SK-N-SH (cell line): ENCODE measurements around the gene SCAMP2. TPM values are rescaled to one million over a fixed set of nuclear protein-coding genes. Genes with fewer than 3 reads are reported as not detected.

Experiments used
- CTCF ChIA-PET: fragments of 300-600, 350-600 bp; formaldehyde crosslinking; extraction: SDS; loops from one replicate; lab custom pipeline; 2021; lab: Yijun Ruan, JAX
- POLR2A ChIA-PET: fragments of 350-600 bp; sonication (Branson Sonifier 250); formaldehyde crosslinking; extraction: SDS; loops from one replicate; lab custom pipeline; 2020; ENCODE audit warnings: antibody characterized with exemption, inconsistent platforms; lab: Yijun Ruan, JAX
- DNase-seq: peaks from one replicate; pipeline ENCODE4 v3.0.0; 2012
- H2AFZ ChIP-seq: fragments of 200-600 bp; sonication (generic); 2 replicates; pipeline ENCODE4 v1.8.1; 2016; ENCODE audit warnings: antibody characterized with exemption, mild to moderate bottlenecking, low read depth
- H3F3A ChIP-seq: fragments of 200-600 bp; sonication (generic); replicated peaks from 2 replicates; pipeline ENCODE3; 2016; ENCODE audit warnings: antibody characterized with exemption, mild to moderate bottlenecking; ENCODE audit not compliant: insufficient read depth
- H3K27ac ChIP-seq, 2 experiments: fragments of 200-500 bp in 1 of 2; fragments of 200-600 bp in 1 of 2; sonication (Bioruptor generic) in 1 of 2; sonication (generic), shearing (Covaris generic) in 1 of 2; 2 replicates each; pipeline versions ENCODE4 v1.5.1 to v1.6.1; 2014 to 2016; ENCODE audit warnings: low read depth in 2 of 2, inconsistent platforms in 1 of 2, low read length in 1 of 2, mild to moderate bottlenecking in 1 of 2, mixed read lengths in 1 of 2
- H3K27me3 ChIP-seq: fragments of 200-600 bp; sonication (generic), shearing (Covaris generic); 2 replicates; pipeline ENCODE4 v1.6.1; 2016; ENCODE audit warnings: mixed run types; ENCODE audit not compliant: insufficient read depth
- H3K36me3 ChIP-seq, 2 experiments: fragments of 200-500 bp in 1 of 2; fragments of 200-600 bp in 1 of 2; sonication (Bioruptor generic) in 1 of 2; sonication (generic) in 1 of 2; replicated peaks in 1 of 2; 2 replicates each; pipeline versions ENCODE3 to v1.5.1; 2014 to 2016; ENCODE audit warnings: low read length in 1 of 2, mild to moderate bottlenecking in 1 of 2; ENCODE audit not compliant: insufficient read depth in 2 of 2, control insufficient read depth in 1 of 2
- H3K4me1 ChIP-seq, 2 experiments: fragments of 200-500 bp in 1 of 2; fragments of 200-600 bp in 1 of 2; sonication (Bioruptor generic) in 1 of 2; sonication (generic), shearing (Covaris generic) in 1 of 2; 2 replicates each; pipeline versions ENCODE4 v1.5.1 to v1.6.1; 2014 to 2016; ENCODE audit warnings: low read depth in 1 of 2, low read length in 1 of 2, mixed run types in 1 of 2; ENCODE audit not compliant: insufficient read depth in 2 of 2, control insufficient read depth in 1 of 2
- H3K4me2 ChIP-seq: fragments of 200-600 bp; sonication (generic), shearing (Covaris generic); 2 replicates; pipeline ENCODE4 v1.6.1; 2017; ENCODE audit warnings: mixed run types
- H3K4me3 ChIP-seq, 2 experiments: fragments of 200-500 bp in 1 of 2; fragments of 200-600 bp in 1 of 2; sonication (Bioruptor generic) in 1 of 2; sonication (generic), shearing (Covaris generic) in 1 of 2; 2 replicates each; pipeline versions ENCODE4 v1.5.1 to v1.8.1; 2014 to 2016; ENCODE audit warnings: low read depth in 2 of 2, inconsistent platforms in 1 of 2, low read length in 1 of 2, mild to moderate bottlenecking in 1 of 2, mixed read lengths in 1 of 2, moderate library complexity in 1 of 2
- H3K79me2 ChIP-seq: fragments of 200-600 bp; sonication (generic); 2 replicates; pipeline ENCODE4 v1.8.1; 2017; ENCODE audit warnings: mild to moderate bottlenecking; ENCODE audit not compliant: insufficient read depth
- H3K9ac ChIP-seq: fragments of 200-600 bp; sonication (generic); 2 replicates; pipeline ENCODE4 v1.6.1; 2017; ENCODE audit warnings: mixed run types
- H3K9me2 ChIP-seq: fragments of 200-600 bp; sonication (generic); 2 replicates; pipeline ENCODE4 v1.6.1; 2017; ENCODE audit warnings: mixed run types
- H3K9me3 ChIP-seq: fragments of 200-600 bp; sonication (generic); 2 replicates; pipeline ENCODE4 v1.6.1; 2017; ENCODE audit warnings: mixed run types, mild to moderate bottlenecking, moderate library complexity
- H4K20me1 ChIP-seq: fragments of 200-600 bp; sonication (generic); 2 replicates; pipeline ENCODE4 v1.6.1; 2017; ENCODE audit warnings: mild to moderate bottlenecking, mixed run types; ENCODE audit not compliant: insufficient read depth
- CHD2 ChIP-seq: fragments of 150-350 bp; IDR thresholded peaks from 2 replicates; pipeline ENCODE4 v1.6.1; 2018; ENCODE audit warnings: low read length; ENCODE audit not compliant: partially characterized antibody
- ELF1 ChIP-seq: IDR thresholded peaks from 2 replicates; pipeline ENCODE4 v1.4.0; 2012
- EP300 ChIP-seq, 2 experiments: IDR thresholded peaks; 2 replicates each; pipeline versions ENCODE4 v1.4.0 to v1.6.1; 2012; ENCODE audit warnings: borderline replicate concordance in 1 of 2, low read depth in 1 of 2, low read length in 1 of 2
- FOXJ3 ChIP-seq: sonication (generic); formaldehyde crosslinking; IDR thresholded peaks from 2 replicates; pipeline ENCODE4 v1.5.1; 2020; ENCODE audit warnings: mild to moderate bottlenecking, missing genetic modification reagents
- FOXM1 ChIP-seq: IDR thresholded peaks from 2 replicates; pipeline ENCODE4 v1.4.0; 2012; ENCODE audit warnings: low read depth, mild to moderate bottlenecking
- GABPA ChIP-seq: IDR thresholded peaks from 2 replicates; pipeline ENCODE4 v1.4.0; 2012; ENCODE audit warnings: low read depth, mild to moderate bottlenecking
- MEF2A ChIP-seq: IDR thresholded peaks from 2 replicates; pipeline ENCODE4 v1.4.0; 2012; ENCODE audit warnings: low read depth, borderline replicate concordance
- MXI1 ChIP-seq: IDR thresholded peaks from 2 replicates; pipeline ENCODE4 v1.6.1; 2012; ENCODE audit warnings: mild to moderate bottlenecking, low read depth, low read length, improper control_type of control experiment
- NRF1 ChIP-seq: IDR thresholded peaks from 2 replicates; pipeline ENCODE4 v1.6.1; 2012; ENCODE audit warnings: low read depth, mild to moderate bottlenecking, low read length
- RAD21 ChIP-seq: IDR thresholded peaks from 2 replicates; pipeline ENCODE4 v1.6.1; 2012; ENCODE audit warnings: mild to moderate bottlenecking, low read length
- RCOR1 ChIP-seq: fragments of 150-350 bp; IDR thresholded peaks from 2 replicates; pipeline ENCODE4 v1.6.1; 2017; ENCODE audit warnings: antibody characterized with exemption, low read length
- SMC3 ChIP-seq: IDR thresholded peaks from 2 replicates; pipeline ENCODE4 v1.6.1; 2012; ENCODE audit warnings: low read depth, low read length, improper control_type of control experiment
- TAF1 ChIP-seq: IDR thresholded peaks from 2 replicates; pipeline ENCODE4 v1.6.1; 2012; ENCODE audit warnings: low read depth, mild to moderate bottlenecking, low read length, moderate library complexity, borderline replicate concordance
- YY1 ChIP-seq: IDR thresholded peaks from 2 replicates; pipeline ENCODE4 v1.4.0; 2012; ENCODE audit warnings: low read depth, mild to moderate bottlenecking
- WGBS: methylation state at CpG from one replicate; pipeline ENCODE4 v1.1.6; 2017; ENCODE audit warnings: low lambda C conversion rate; 5-methylcytosine and 5-hydroxymethylcytosine counted together
- polyA plus RNA-seq, 3 experiments: library from polyadenylated mRNA; depleted of rRNA; stranded (reverse); fragments of >200 nt; gene quantifications; 2 replicates each; pipeline ENCODE4 v1.2.3, GENCODE V29; 2012
- TF ChIP-seq, protein P1 (sequence below): IDR thresholded peaks from 2 replicates; pipeline ENCODE4 v1.6.1; 2012; ENCODE audit warnings: mild to moderate bottlenecking, low read depth, low read length, moderate library complexity
- TF ChIP-seq, protein P2 (sequence below): IDR thresholded peaks from 2 replicates; pipeline ENCODE4; 2012
- TF ChIP-seq, protein P3 (sequence below): IDR thresholded peaks from 2 replicates; pipeline ENCODE4 v1.4.0; 2012; ENCODE audit warnings: low read depth, borderline replicate concordance
- TF ChIP-seq, protein P4 (sequence below): fragments of 150-350 bp; IDR thresholded peaks from 2 replicates; pipeline ENCODE4 v1.6.1; 2017; ENCODE audit warnings: antibody characterized with exemption, low read length, low read depth, borderline replicate concordance
- TF ChIP-seq, protein P5 (sequence below): IDR thresholded peaks from 2 replicates; pipeline ENCODE4 v1.4.0; 2012; ENCODE audit warnings: low read depth, borderline replicate concordance

Gene SCAMP2
- polyA plus RNA-seq, 1 of the 3 experiments (the other 2 are of a cell fraction) = 88.1 TPM

DNA sequence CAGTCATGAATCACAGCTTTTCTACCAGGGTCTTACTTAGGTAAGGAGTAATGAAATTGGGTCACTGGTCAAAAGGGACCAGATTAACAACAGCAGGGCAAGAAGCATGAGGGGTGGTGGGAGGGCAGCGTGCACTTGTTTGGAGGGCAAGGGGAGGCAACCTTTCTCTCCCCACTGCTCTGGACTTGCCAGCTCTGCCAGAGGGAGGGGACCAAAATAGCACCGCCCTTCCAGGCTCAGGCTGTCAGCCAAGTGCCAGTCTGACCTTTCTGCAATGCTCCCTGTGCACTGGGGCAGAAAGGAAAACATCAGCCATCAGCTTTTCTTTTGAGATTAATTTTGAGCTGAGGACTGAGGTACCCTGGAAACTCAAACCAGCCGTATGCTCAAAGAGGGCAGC, 25.7 kb downstream of the SCAMP2 start:
- no peak overlapping the region for H2AFZ ChIP-seq
- H4K20me1 ChIP-seq = no peaks in the 10 kb centered on the region
- H3K4me2 ChIP-seq = no peak overlapping the region
- ChIA-PET POLR2A (no interaction called here), CTCF (interaction anchor here (3.7 kb wide), 1 partner anchor 78 kb away, joined by 17 read pairs; no protein-coding TSS in a partner anchor)
- H3K9me3 ChIP-seq = no peaks in the 10 kb centered on the region
- peaks cover 0 to 54% of the 10 kb centered on the region in 2 experiments for H3K36me3 ChIP-seq
- TF ChIP-seq, protein P1, sequence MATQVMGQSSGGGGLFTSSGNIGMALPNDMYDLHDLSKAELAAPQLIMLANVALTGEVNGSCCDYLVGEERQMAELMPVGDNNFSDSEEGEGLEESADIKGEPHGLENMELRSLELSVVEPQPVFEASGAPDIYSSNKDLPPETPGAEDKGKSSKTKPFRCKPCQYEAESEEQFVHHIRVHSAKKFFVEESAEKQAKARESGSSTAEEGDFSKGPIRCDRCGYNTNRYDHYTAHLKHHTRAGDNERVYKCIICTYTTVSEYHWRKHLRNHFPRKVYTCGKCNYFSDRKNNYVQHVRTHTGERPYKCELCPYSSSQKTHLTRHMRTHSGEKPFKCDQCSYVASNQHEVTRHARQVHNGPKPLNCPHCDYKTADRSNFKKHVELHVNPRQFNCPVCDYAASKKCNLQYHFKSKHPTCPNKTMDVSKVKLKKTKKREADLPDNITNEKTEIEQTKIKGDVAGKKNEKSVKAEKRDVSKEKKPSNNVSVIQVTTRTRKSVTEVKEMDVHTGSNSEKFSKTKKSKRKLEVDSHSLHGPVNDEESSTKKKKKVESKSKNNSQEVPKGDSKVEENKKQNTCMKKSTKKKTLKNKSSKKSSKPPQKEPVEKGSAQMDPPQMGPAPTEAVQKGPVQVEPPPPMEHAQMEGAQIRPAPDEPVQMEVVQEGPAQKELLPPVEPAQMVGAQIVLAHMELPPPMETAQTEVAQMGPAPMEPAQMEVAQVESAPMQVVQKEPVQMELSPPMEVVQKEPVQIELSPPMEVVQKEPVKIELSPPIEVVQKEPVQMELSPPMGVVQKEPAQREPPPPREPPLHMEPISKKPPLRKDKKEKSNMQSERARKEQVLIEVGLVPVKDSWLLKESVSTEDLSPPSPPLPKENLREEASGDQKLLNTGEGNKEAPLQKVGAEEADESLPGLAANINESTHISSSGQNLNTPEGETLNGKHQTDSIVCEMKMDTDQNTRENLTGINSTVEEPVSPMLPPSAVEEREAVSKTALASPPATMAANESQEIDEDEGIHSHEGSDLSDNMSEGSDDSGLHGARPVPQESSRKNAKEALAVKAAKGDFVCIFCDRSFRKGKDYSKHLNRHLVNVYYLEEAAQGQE = no peak
- TF ChIP-seq GABPA = no peak
- TF ChIP-seq, protein P2, sequence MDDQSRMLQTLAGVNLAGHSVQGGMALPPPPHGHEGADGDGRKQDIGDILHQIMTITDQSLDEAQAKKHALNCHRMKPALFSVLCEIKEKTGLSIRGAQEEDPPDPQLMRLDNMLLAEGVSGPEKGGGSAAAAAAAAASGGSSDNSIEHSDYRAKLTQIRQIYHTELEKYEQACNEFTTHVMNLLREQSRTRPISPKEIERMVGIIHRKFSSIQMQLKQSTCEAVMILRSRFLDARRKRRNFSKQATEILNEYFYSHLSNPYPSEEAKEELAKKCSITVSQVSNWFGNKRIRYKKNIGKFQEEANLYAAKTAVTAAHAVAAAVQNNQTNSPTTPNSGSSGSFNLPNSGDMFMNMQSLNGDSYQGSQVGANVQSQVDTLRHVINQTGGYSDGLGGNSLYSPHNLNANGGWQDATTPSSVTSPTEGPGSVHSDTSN = no peak
- TF ChIP-seq, protein P3, sequence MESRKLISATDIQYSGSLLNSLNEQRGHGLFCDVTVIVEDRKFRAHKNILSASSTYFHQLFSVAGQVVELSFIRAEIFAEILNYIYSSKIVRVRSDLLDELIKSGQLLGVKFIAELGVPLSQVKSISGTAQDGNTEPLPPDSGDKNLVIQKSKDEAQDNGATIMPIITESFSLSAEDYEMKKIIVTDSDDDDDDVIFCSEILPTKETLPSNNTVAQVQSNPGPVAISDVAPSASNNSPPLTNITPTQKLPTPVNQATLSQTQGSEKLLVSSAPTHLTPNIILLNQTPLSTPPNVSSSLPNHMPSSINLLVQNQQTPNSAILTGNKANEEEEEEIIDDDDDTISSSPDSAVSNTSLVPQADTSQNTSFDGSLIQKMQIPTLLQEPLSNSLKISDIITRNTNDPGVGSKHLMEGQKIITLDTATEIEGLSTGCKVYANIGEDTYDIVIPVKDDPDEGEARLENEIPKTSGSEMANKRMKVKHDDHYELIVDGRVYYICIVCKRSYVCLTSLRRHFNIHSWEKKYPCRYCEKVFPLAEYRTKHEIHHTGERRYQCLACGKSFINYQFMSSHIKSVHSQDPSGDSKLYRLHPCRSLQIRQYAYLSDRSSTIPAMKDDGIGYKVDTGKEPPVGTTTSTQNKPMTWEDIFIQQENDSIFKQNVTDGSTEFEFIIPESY = no peak
- no peak for TF ChIP-seq FOXM1
- no peak for TF ChIP-seq SMC3
- TF ChIP-seq, protein P4, sequence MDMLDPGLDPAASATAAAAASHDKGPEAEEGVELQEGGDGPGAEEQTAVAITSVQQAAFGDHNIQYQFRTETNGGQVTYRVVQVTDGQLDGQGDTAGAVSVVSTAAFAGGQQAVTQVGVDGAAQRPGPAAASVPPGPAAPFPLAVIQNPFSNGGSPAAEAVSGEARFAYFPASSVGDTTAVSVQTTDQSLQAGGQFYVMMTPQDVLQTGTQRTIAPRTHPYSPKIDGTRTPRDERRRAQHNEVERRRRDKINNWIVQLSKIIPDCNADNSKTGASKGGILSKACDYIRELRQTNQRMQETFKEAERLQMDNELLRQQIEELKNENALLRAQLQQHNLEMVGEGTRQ = no peak
- TF ChIP-seq RAD21 = no peak
- TF ChIP-seq ELF1 = no peak
- TF ChIP-seq TAF1 = no peak
- no peak for TF ChIP-seq FOXJ3
- TF ChIP-seq YY1 = no peak
- TF ChIP-seq EP300 (IDR thresholded peaks at IDR 0.05; ENCODE audit: borderline replicate concordance in 1 of 2, low read depth in 1 of 2, low read length in 1 of 2) = no peak
- no peak for TF ChIP-seq RCOR1
- no peak for TF ChIP-seq MXI1
- no peak for TF ChIP-seq CHD2
- no peak for TF ChIP-seq MEF2A
- no peak for TF ChIP-seq NRF1
- TF ChIP-seq, protein P5, sequence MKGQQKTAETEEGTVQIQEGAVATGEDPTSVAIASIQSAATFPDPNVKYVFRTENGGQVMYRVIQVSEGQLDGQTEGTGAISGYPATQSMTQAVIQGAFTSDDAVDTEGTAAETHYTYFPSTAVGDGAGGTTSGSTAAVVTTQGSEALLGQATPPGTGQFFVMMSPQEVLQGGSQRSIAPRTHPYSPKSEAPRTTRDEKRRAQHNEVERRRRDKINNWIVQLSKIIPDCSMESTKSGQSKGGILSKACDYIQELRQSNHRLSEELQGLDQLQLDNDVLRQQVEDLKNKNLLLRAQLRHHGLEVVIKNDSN = no peak
- H3K9me2 ChIP-seq = no peaks in the 10 kb centered on the region
- no peak overlapping the region for H3K4me3 ChIP-seq
- H3F3A ChIP-seq = no peaks in the 10 kb centered on the region
- no peaks in the 10 kb centered on the region for H3K27me3 ChIP-seq
- H3K27ac ChIP-seq = no peak overlapping the region
- no peak for DNase-seq
- 86% methylated on average over 3 of the region's 3 CpGs for WGBS
- H3K4me1 ChIP-seq = peaks cover 0 to 14% of the 10 kb centered on the region in 2 experiments; a peak in 1 of 4 replicates
- H3K9ac ChIP-seq = no peak overlapping the region
- H3K79me2 ChIP-seq = no peaks in the 10 kb centered on the region
